ENCODE measurements around the gene FAM193B. TPM values are rescaled to one million over a fixed set of nuclear protein-coding genes. Genes with fewer than 3 reads are reported as not detected.
"Not testable (repeated sequence)": the region's sequence is repeated elsewhere in the genome, so short reads cannot be mapped to it uniquely, and the experiment has no call there.

The FAM193B gene
- total RNA-seq, 2 donors from 2014 or later: 79.6 to 105 TPM

DNA sequence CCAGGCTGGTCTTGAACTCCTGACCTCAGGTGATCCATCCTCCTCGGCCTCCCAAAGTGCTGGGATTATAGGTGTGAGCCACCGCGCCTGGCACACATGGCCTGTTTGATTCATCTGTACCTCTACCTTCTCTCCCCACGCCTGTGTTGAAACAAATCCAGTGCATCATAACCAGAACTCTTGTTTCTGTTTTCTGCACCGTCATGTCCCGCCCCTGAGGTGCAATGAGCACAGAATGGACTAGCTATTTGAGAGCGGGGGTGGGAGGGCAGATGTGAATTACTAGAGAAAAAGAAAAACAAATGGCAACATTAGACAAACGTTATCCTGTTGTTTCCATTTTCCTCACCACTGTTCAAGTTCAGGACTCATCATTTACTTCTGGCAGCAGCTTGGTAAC lies 10.7 kb upstream of the FAM193B start:
- Mint-ChIP-seq H3K4me1 (ENCODE audit: low read depth) (no peaks in the 10 kb centered on the region), H3K27me3 (ENCODE audit: low read depth) (peaks cover 8% of the 10 kb centered on the region), H3K4me3 (no peak overlapping the region), H3K9me3 (no peaks in the 10 kb centered on the region), H3K36me3 (ENCODE audit: insufficient read depth in 2 of 2) (no peaks in the 10 kb centered on the region), H3K27ac (no peak overlapping the region)
- ATAC-seq (replicated peaks in 1 of 2) (no peak), DNase-seq (no peak)

DNA sequence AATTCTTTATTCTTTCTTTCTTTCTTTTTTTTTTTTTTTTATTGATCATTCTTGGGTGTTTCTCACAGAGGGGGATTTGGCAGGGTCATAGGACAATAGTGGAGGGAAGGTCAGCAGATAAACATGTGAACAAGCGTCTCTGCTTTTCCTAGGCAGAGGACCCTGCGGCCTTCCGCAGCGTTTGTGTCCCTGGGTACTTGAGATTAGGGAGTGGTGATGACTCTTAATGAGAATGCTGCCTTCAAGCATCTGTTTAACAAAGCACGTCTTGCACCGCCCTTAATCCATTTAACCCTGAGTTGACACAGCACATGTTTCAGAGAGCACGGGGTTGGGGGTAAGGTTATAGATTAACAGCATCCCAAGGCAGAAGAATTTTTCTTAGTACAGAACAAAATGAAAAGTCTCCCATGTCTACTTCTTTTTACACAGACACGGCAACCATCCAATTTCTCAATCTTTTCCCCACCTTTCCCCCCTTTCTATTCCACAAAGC lies 5.1 kb upstream of the FAM193B start:
- not testable (repeated sequence) for H3K9me3 Mint-ChIP-seq; H3K36me3 Mint-ChIP-seq (ENCODE audit: insufficient read depth in 2 of 2); ATAC-seq (replicated peaks in 1 of 2); DNase-seq; H3K4me3 Mint-ChIP-seq; H3K27me3 Mint-ChIP-seq (ENCODE audit: low read depth); H3K27ac Mint-ChIP-seq
- H3K4me1 Mint-ChIP-seq (ENCODE audit: low read depth): peaks cover 10% of the 10 kb centered on the region

DNA sequence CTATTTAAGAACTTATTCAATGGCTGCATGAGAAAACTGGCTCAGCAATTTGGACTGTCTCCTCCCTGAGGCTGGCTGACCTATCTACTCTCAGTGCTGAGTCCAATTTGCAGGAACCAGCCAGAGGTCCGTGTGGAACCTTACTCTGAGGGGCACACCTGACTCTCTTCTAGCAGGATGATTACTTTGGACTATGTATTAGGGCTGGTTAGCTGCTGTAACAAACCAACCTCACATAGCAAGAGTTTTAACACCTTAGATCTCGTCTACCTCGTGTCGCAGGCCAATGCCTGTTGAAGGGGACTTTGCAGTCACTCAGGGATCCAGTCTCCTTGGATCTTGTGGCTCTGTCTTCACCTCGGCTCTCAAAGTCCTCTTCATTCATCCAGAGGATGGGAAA lies 3.4 kb upstream of the FAM193B start:
- no peak overlapping the region for H3K4me3 Mint-ChIP-seq
- no peaks in the 10 kb centered on the region for H3K9me3 Mint-ChIP-seq
- H3K27ac Mint-ChIP-seq: no peak overlapping the region
- peaks cover under 1 to 1% of the 10 kb centered on the region in 2 donors for H3K36me3 Mint-ChIP-seq (ENCODE audit: insufficient read depth in 2 of 2)
- H3K4me1 Mint-ChIP-seq (ENCODE audit: low read depth): peaks cover 19% of the 10 kb centered on the region
- DNase-seq (no peak), ATAC-seq (replicated peaks in 1 of 2) (no peak)
- H3K27me3 Mint-ChIP-seq (ENCODE audit: low read depth): no peaks in the 10 kb centered on the region

DNA sequence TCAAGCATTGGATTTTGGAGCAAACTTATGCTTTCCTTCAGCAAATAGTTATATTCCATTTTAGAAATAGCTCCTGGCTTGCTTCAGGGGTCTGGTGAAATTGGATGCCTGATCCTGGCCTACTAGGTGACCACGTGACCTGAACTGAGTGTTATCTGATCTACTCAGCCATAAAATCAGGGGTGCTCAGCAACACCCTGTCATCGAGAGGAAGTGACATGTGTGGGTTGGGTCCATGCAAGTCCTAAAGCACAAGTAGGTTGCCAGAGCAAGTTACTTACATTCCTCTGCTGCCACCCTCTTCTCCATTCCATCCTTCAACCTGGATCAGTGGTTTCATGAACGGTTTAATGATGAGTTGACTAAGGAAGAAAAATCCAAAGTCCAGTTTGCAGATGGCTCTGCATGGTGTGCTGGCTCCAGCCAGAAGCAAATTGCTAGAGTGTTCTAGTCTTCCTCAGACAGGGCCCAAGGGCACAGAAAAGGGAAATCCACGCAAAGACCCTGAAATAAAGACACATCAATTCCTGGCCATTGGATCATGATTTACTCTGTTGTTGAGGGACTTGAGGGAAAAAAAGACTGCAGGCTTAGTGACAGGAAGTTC lies 2.8 kb upstream of the FAM193B start:
- H3K4me1 Mint-ChIP-seq (ENCODE audit: low read depth): peaks cover 26% of the 10 kb centered on the region
- H3K4me3 Mint-ChIP-seq: no peak overlapping the region
- ATAC-seq (replicated peaks in 1 of 2) (no peak), DNase-seq (peak in 1 of 2 donors; percentile 10)
- H3K9me3 Mint-ChIP-seq: no peaks in the 10 kb centered on the region
- peaks cover 5% of the 10 kb centered on the region in 2 donors for H3K36me3 Mint-ChIP-seq (ENCODE audit: insufficient read depth in 2 of 2)
- no peak overlapping the region for H3K27ac Mint-ChIP-seq
- H3K27me3 Mint-ChIP-seq (ENCODE audit: low read depth): no peaks in the 10 kb centered on the region

DNA sequence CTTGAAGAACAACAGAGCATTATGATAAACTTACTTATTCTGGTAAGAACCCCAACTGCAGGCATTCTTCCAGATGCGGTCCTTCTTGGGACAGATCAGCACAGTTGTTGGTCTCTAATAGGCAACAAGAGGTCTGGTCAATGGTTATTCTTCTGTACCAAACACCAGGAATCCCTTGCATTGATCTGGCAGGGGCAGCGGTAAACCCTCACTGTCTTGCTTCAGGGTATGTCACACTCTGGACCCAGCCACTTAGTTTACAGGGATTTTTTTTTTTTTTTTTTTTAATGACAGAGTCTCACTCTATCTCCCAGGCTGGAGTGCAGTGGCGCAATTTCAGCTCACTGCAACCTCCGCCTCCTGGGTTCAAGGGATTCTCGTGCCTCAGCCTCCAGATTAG lies 1.3 kb upstream of the FAM193B start:
- peaks cover 33% of the 10 kb centered on the region for H3K4me1 Mint-ChIP-seq (ENCODE audit: low read depth)
- DNase-seq: no peak
- H3K27ac Mint-ChIP-seq: no peak overlapping the region
- peak overlapping the region in 1 of 2 donors; percentile 92 for H3K4me3 Mint-ChIP-seq
- H3K27me3 Mint-ChIP-seq (ENCODE audit: low read depth): no peaks in the 10 kb centered on the region
- peaks cover 6 to 8% of the 10 kb centered on the region in 2 donors for H3K36me3 Mint-ChIP-seq (ENCODE audit: insufficient read depth in 2 of 2)
- ATAC-seq (replicated peaks in 1 of 2): no peak
- no peaks in the 10 kb centered on the region for H3K9me3 Mint-ChIP-seq

DNA sequence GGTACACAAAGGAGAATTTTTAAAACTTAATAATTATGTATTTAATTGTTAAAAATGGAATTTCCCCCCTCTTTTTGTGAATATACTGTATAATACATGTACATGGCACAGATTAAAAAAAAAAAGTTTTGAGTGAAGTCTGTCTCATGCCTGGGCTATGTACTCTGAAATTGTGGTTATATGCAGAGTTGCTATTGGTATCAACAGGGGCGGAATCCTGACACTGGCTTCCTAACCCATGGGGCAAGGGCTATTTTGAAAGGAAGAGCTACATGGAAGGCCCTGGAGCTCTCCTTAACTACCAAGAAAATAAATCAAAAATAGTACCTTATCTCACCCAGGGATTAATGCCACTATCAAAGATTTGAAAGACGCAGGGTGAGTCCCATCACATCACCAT lies 865 bp upstream of the FAM193B start:
- DNase-seq: no peak
- Mint-ChIP-seq H3K27ac (no peak overlapping the region), H3K4me1 (ENCODE audit: low read depth) (peaks cover 33% of the 10 kb centered on the region), H3K9me3 (no peaks in the 10 kb centered on the region), H3K27me3 (ENCODE audit: low read depth) (no peaks in the 10 kb centered on the region), H3K4me3 (peak overlapping the region; percentile 92), H3K36me3 (ENCODE audit: insufficient read depth in 2 of 2) (peaks cover 6 to 8% of the 10 kb centered on the region in 2 donors)
- no peak for ATAC-seq (replicated peaks in 1 of 2)

DNA sequence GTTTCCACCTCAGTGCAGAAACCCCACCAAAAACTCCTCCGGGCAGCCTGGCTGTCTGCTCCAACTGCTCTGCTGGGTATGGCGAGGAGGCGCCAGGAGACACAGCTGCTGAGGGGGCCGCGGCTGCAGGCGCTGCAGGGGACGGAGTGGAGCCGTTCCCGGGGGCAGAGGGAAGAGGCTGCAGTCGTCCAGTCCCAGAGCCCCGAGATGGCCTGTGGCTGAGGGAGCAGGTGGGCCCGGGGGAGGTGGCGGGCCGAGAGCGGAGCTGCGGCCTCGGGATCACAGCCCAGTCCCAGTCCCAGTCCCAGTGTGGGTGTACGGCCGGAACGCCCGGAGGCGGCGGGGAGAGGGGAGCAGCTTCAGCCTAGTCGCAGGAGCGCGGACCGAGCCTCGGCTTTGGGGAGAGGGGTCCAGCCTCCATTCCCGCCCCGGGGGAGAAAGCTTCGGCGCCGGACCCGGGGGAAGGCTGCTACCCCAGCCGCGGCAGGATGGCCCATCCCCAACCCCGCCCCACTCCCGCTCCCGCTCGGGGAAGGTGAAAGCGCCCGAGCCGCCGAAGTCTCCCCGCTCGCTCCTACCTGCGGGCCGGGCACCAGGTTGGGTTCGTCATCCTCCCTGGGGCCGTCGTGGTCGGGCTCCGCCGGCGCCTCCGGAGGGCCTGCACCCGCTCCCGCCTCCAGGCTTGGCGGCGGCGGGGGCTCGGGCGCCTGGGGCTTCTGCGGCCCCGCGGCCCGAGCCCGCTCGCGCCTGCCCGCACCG lies 513 bp downstream of the FAM193B start:
- H3K4me1 Mint-ChIP-seq (ENCODE audit: low read depth): peaks cover 33% of the 10 kb centered on the region
- peak overlapping the region; percentile 82 to 92 for H3K4me3 Mint-ChIP-seq
- ATAC-seq (replicated peaks in 1 of 2) (peak; percentile 16 to 59), DNase-seq (peak; percentile 53 to 57)
- H3K27ac Mint-ChIP-seq: no peak overlapping the region
- peaks cover 6 to 8% of the 10 kb centered on the region in 2 donors for H3K36me3 Mint-ChIP-seq (ENCODE audit: insufficient read depth in 2 of 2)
- no peaks in the 10 kb centered on the region for H3K9me3 Mint-ChIP-seq
- H3K27me3 Mint-ChIP-seq (ENCODE audit: low read depth): no peaks in the 10 kb centered on the region

DNA sequence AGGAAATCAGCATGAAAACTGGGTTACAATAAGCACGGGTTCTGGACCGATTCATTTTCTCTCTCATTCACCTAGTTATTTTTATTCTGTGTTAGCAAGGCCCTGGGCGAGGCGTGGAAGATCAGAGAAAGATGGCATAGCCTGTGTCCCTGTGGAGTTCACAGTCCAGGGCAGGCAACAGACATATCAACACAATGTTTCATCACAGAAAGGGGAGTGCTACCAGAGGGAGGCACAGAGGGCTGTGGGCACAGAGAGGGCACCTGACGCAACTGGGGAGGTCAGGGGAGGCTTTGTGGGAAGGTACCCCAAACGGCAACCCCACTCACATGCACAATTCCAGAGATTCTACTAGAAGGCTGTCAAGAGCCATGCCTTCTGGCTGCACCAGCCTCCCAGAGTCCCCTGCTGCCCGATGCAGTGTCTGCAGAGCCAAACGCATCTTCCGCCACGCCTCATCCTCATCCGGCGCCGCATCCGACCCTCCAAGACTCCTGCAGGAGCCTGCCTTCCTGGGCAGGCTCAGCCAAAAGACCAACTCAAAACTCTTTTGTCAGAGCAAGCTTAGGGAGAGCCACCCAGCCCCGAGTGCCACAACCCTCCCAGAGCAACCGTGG lies 1.4 kb downstream of the FAM193B start:
- no peak for ATAC-seq (replicated peaks in 1 of 2)
- H3K4me3 Mint-ChIP-seq: peak overlapping the region; percentile 46 to 82
- DNase-seq: no peak
- H3K9me3 Mint-ChIP-seq: no peaks in the 10 kb centered on the region
- H3K27ac Mint-ChIP-seq: peak overlapping the region; percentile 13
- peaks cover 6 to 8% of the 10 kb centered on the region in 2 donors for H3K36me3 Mint-ChIP-seq (ENCODE audit: insufficient read depth in 2 of 2)
- H3K4me1 Mint-ChIP-seq (ENCODE audit: low read depth): peaks cover 33% of the 10 kb centered on the region
- no peaks in the 10 kb centered on the region for H3K27me3 Mint-ChIP-seq (ENCODE audit: low read depth)

DNA sequence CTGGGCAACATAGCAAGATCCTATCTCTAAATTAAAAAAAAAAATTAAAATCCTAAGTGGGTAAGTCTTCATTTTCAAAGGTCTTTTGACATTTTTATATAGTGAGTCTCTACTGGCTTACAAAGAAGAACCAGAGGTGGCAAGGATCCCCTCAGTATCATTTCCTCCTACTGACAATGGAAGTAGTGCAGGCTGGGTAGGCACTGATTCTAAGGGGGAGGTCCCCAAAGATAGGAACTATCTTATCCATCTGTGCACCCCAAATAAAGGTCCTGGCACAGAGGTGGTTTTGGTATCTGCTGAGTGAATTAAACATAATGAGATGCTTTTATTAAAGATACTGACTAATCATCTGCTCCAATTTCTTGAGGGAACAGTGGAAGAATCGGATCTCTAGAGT lies 4.2 kb downstream of the FAM193B start:
- Mint-ChIP-seq H3K36me3 (ENCODE audit: insufficient read depth in 2 of 2) (peaks cover 8 to 12% of the 10 kb centered on the region in 2 donors), H3K27me3 (ENCODE audit: low read depth) (no peaks in the 10 kb centered on the region), H3K4me3 (no peak overlapping the region), H3K9me3 (no peaks in the 10 kb centered on the region), H3K27ac (no peak overlapping the region), H3K4me1 (ENCODE audit: low read depth) (peaks cover 43% of the 10 kb centered on the region)
- no peak for DNase-seq
- ATAC-seq (replicated peaks in 1 of 2): no peak

DNA sequence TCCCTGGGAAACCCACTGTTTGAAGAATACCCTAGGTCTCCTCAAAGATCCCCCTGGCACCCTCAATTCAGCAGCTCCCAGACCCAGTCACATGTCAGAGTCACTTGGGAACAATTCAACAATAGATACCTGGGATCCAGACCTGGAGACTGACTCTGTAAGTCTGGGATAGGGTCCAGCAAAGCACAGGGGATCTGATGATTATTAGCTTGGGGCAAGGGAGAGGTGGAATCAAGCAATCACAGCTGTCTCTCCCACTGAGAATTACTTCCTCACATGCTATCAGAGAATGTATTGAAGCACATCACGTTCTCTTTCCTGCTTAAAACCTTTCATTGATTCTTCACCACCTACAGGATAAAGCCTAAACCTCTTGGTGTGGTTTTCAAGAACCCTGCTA lies 5.9 kb downstream of the FAM193B start:
- Mint-ChIP-seq H3K27me3 (ENCODE audit: low read depth) (no peaks in the 10 kb centered on the region), H3K27ac (no peak overlapping the region), H3K9me3 (no peaks in the 10 kb centered on the region), H3K4me3 (no peak overlapping the region), H3K4me1 (ENCODE audit: low read depth) (peaks cover 35% of the 10 kb centered on the region), H3K36me3 (ENCODE audit: insufficient read depth in 2 of 2) (peaks cover 8 to 12% of the 10 kb centered on the region in 2 donors)
- ATAC-seq (replicated peaks in 1 of 2) (no peak), DNase-seq (no peak)

DNA sequence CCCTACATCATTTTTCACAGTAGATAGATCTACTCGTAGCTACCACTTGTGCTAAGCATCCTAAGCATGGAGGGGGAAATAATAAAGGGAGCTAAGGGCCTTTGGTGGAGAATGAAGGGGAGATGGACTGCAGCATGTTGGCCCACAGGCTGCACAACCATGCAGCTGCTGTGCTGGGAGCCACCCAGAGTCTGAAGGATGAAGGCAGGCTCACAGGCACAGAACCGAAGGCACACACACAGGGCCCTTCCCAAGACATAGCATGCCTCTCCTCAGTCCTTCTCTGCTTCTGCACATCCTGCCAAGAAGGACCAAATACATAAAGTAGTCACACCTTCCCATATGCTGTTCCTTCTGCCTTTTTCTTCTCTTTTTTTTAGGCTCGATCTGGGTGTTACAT lies 6.6 kb downstream of the FAM193B start:
- Mint-ChIP-seq H3K27me3 (ENCODE audit: low read depth) (no peaks in the 10 kb centered on the region), H3K27ac (no peak overlapping the region), H3K4me1 (ENCODE audit: low read depth) (peaks cover 27% of the 10 kb centered on the region), H3K36me3 (ENCODE audit: insufficient read depth in 2 of 2) (peaks cover 6 to 12% of the 10 kb centered on the region in 2 donors), H3K9me3 (no peaks in the 10 kb centered on the region), H3K4me3 (no peak overlapping the region)
- DNase-seq (no peak), ATAC-seq (replicated peaks in 1 of 2) (no peak)

DNA sequence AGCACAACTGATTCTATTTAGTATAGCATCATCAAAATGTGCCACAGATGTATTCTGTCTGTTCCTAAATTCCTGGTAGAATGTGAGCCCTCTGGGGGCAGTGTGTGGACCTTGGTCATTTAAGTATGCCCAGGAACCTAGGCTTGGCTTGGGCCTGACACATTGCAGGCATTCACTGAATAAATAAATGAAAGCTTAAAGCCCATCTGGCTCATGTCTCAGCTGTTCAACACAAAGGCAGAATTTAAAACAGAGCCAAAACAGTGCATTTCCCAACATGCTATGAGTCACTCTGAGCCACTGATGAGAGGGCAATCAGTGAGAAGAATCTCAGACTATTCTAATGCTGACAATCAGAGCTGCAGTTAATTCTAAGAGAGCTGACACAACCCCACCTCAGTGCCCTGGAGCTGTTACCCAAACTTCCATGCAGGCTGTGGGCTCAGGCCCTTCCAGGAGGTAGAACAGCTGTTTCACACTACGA lies 8.1 kb downstream of the FAM193B start:
- H3K36me3 Mint-ChIP-seq (ENCODE audit: insufficient read depth in 2 of 2): peaks cover 1 to 10% of the 10 kb centered on the region in 2 donors
- DNase-seq: no peak
- ATAC-seq (replicated peaks in 1 of 2): peak; percentile 40 to 67
- peak overlapping the region; percentile 2 for H3K27ac Mint-ChIP-seq
- H3K4me1 Mint-ChIP-seq (ENCODE audit: low read depth): peaks cover 14% of the 10 kb centered on the region
- no peak overlapping the region for H3K4me3 Mint-ChIP-seq
- no peaks in the 10 kb centered on the region for H3K9me3 Mint-ChIP-seq
- no peaks in the 10 kb centered on the region for H3K27me3 Mint-ChIP-seq (ENCODE audit: low read depth)
